Endodermal cell (in vitro differentiated cells): ENCODE results near the gene SELENOI. TPM values are rescaled to one million over a fixed set of nuclear protein-coding genes. Genes with fewer than 3 reads are reported as not detected.

Source experiments
- DNase-seq: peaks from one replicate; pipeline ENCODE4 v3.0.0-alpha.2; 2017
- H3K27ac ChIP-seq: 2 replicates; pipeline ENCODE4 v1.5.1; 2013; ENCODE audit warnings: mild to moderate bottlenecking, low read depth, low read length, moderate library complexity
- H3K27me3 ChIP-seq: 2 replicates; pipeline ENCODE4 v1.6.1; 2013; ENCODE audit warnings: mild to moderate bottlenecking, low read length, moderate library complexity; ENCODE audit not compliant: insufficient read depth, control insufficient read depth, poor library complexity, severe bottlenecking
- H3K36me3 ChIP-seq: 2 replicates; pipeline ENCODE4 v1.7.0; 2013; ENCODE audit warnings: mild to moderate bottlenecking, low read length, moderate library complexity; ENCODE audit not compliant: control insufficient read depth, insufficient read depth
- H3K4me1 ChIP-seq: one replicate; pipeline ENCODE4 v1.7.0; 2013; ENCODE audit warnings: low read length; ENCODE audit not compliant: control insufficient read depth, insufficient read depth
- H3K4me3 ChIP-seq: 2 replicates; pipeline ENCODE4 v1.5.1; 2013; ENCODE audit warnings: mild to moderate bottlenecking, low read length, moderate library complexity
- H3K9ac ChIP-seq: 2 replicates; pipeline ENCODE4 v1.6.1; 2013; ENCODE audit warnings: mild to moderate bottlenecking, low read length, moderate library complexity; ENCODE audit not compliant: poor library complexity, severe bottlenecking; ENCODE audit errors: extremely low read depth
- H3K9me3 ChIP-seq: 2 replicates; pipeline ENCODE4 v1.6.1; 2013; ENCODE audit warnings: mild to moderate bottlenecking, low read length, moderate library complexity; ENCODE audit not compliant: control insufficient read depth
- H3K27ac Mint-ChIP-seq: 2 replicates; pipeline ENCODE4 v1.8.0; 2020; ENCODE audit warnings: mixed read lengths
- H3K27me3 Mint-ChIP-seq: 2 replicates; pipeline ENCODE4 v1.8.0; 2021; ENCODE audit warnings: mild to moderate bottlenecking, mixed read lengths; ENCODE audit not compliant: insufficient read depth
- H3K36me3 Mint-ChIP-seq: 2 replicates; pipeline ENCODE4 v1.8.0; 2020; ENCODE audit warnings: low read depth, mixed read lengths
- H3K4me1 Mint-ChIP-seq: 2 replicates; pipeline ENCODE4 v1.8.0; 2020; ENCODE audit warnings: mixed read lengths
- H3K4me3 Mint-ChIP-seq: 2 replicates; pipeline ENCODE4 v1.8.0; 2020; ENCODE audit warnings: mild to moderate bottlenecking, moderate library complexity, mixed read lengths
- H3K9me3 Mint-ChIP-seq: 2 replicates; pipeline ENCODE4 v1.8.0; 2020; ENCODE audit warnings: mild to moderate bottlenecking, mixed read lengths
- WGBS, 2 experiments: methylation state at CpG; one replicate each; pipeline versions ENCODE4 v1.1.5 to v1.1.7; 2013; ENCODE audit warnings: missing lambda C conversion rate in 2 of 2, mixed read lengths in 1 of 2; ENCODE audit not compliant: insufficient coverage in 1 of 2, insufficient read length in 1 of 2; 5-methylcytosine and 5-hydroxymethylcytosine counted together
- total RNA-seq, 2 donors: library from RNA; stranded (reverse); fragmentation: NEBNext Ultra II Directional in 1 of 2; extraction: Animal tissue kit (Norgen Biotek cat#: 25700) in 1 of 2; gene quantifications; 2 replicates in 1 of 2; 3 replicates in 1 of 2; pipeline ENCODE4 v1.2.1, GENCODE V29; 2021
- TF ChIP-seq, protein P1 (sequence below): fragments of 200-600 bp; sonication (generic); conservative IDR thresholded peaks from 2 replicates; pipeline ENCODE4 v1.5.0; 2021; ENCODE audit warnings: antibody characterized with exemption, mild to moderate bottlenecking

Gene SELENOI
- total RNA-seq, 2 donors from 2014 or later: 59.3 to 77.1 TPM

- WGBS, 2 experiments: 0 to 2% methylated on average over 20 to 28 of the region's 28 CpGs
- Mint-ChIP-seq H3K4me1 (peaks cover 31% of the 10 kb centered on the region), H3K27ac (peak within 1 kb of the TSS; percentile 100)
Measured at GRCh38 chr2:26346454-26347053, 611 bp downstream of the SELENOI start, which contains the start of gene ADGRF3. ADGRF3 (minus strand) TSS chr2:26346789; CDS start chr2:26346234, 555 bp downstream.

DNA sequence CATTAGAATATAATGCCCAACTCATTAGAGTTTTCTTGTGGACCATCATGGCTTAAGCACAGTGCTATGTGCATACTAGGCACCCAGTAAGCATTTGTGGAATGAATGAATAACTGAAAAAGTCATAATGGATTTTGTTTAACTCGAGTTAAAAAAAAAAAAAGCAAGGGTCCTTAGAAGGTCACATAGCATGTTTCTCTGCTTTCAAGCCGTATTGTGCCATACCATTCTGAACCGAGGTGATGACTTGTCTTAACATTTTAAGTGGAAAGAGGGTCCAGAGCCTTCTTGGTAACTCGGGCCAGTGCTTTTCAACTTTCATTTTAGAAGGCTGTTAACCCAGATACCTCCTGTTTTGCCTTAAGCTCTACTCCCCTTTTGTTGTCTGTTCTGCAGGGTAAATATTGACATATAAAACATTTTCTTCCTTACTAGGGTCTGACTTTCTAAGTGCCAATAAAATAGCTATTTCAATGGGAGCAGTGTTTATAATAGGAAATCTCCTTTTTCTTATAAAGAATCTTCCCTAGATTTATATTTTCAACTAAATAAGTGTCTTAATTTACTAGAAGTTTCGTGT is 1.4 kb downstream of the SELENOI start:
- no peak overlapping the region for H3K27ac Mint-ChIP-seq
- no peaks in the 10 kb centered on the region for H3K9me3 Mint-ChIP-seq

More at GRCh38 chr2:26346454-26347053, 611 bp downstream of the SELENOI start, which contains the start of gene ADGRF3:
- peak; percentile 79 for DNase-seq
- Histone ChIP-seq H3K27me3 (no peaks in the 10 kb centered on the region), H3K9me3 (no peaks in the 10 kb centered on the region), H3K36me3 (peaks cover 5% of the 10 kb centered on the region), H3K4me1 (peaks cover 4% of the 10 kb centered on the region), H3K9ac (peak within 1 kb of the TSS; percentile 97), H3K4me3 (peak within 1 kb of the TSS; percentile 96), H3K27ac (peak within 1 kb of the TSS; percentile 93)
- Mint-ChIP-seq H3K4me3 (peak within 1 kb of the TSS; percentile 96), H3K9me3 (no peaks in the 10 kb centered on the region), H3K36me3 (peaks cover 16% of the 10 kb centered on the region), H3K27me3 (no peaks in the 10 kb centered on the region)
- TF ChIP-seq, protein P1, sequence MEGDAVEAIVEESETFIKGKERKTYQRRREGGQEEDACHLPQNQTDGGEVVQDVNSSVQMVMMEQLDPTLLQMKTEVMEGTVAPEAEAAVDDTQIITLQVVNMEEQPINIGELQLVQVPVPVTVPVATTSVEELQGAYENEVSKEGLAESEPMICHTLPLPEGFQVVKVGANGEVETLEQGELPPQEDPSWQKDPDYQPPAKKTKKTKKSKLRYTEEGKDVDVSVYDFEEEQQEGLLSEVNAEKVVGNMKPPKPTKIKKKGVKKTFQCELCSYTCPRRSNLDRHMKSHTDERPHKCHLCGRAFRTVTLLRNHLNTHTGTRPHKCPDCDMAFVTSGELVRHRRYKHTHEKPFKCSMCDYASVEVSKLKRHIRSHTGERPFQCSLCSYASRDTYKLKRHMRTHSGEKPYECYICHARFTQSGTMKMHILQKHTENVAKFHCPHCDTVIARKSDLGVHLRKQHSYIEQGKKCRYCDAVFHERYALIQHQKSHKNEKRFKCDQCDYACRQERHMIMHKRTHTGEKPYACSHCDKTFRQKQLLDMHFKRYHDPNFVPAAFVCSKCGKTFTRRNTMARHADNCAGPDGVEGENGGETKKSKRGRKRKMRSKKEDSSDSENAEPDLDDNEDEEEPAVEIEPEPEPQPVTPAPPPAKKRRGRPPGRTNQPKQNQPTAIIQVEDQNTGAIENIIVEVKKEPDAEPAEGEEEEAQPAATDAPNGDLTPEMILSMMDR: no peak

GRCh38 chr2:26349690-26350089 is 3.7 kb downstream of the SELENOI start:
- no peaks in the 10 kb centered on the region for H3K27me3 Mint-ChIP-seq
- TF ChIP-seq, protein P1: no peak
- H3K4me1 Mint-ChIP-seq: peaks cover 27% of the 10 kb centered on the region
- H3K27ac Mint-ChIP-seq: no peak overlapping the region
- H3K36me3 Mint-ChIP-seq: peaks cover 31% of the 10 kb centered on the region
- H3K27ac ChIP-seq: no peak overlapping the region
- peaks cover 4% of the 10 kb centered on the region for H3K4me1 ChIP-seq
- peaks cover 3% of the 10 kb centered on the region for H3K9me3 Mint-ChIP-seq
- no peaks in the 10 kb centered on the region for H3K27me3 ChIP-seq
- 91% methylated on average over 3 of the region's 3 CpGs; no CpG with 5 or more reads in 1 of the 2 experiments for WGBS, 2 experiments
- no peak overlapping the region for H3K4me3 ChIP-seq
- peaks cover 23% of the 10 kb centered on the region for H3K36me3 ChIP-seq
- no peak for DNase-seq
- H3K4me3 Mint-ChIP-seq: no peak overlapping the region
- no peaks in the 10 kb centered on the region for H3K9me3 ChIP-seq
- no peak overlapping the region for H3K9ac ChIP-seq

More for the DNA sequence above, 1.4 kb downstream of the SELENOI start:
- no peaks in the 10 kb centered on the region for H3K27me3 ChIP-seq
- Mint-ChIP-seq H3K27me3 (no peaks in the 10 kb centered on the region), H3K36me3 (peaks cover 17% of the 10 kb centered on the region), H3K4me3 (peak overlapping the region; percentile 96), H3K4me1 (peaks cover 31% of the 10 kb centered on the region)
- WGBS, 2 experiments: 39 to 63% methylated on average over 3 to 5 of the region's 5 CpGs
- H3K36me3 ChIP-seq: peaks cover 10% of the 10 kb centered on the region
- TF ChIP-seq, protein P1: no peak
- peak overlapping the region; percentile 74 for H3K9ac ChIP-seq
- no peak overlapping the region for H3K27ac ChIP-seq
- H3K4me3 ChIP-seq: peak overlapping the region; percentile 96
- no peak for DNase-seq
- no peaks in the 10 kb centered on the region for H3K9me3 ChIP-seq
- peaks cover 4% of the 10 kb centered on the region for H3K4me1 ChIP-seq
